Esophagus muscularis mucosa (tissue), 3 donors: ENCODE results near the gene TMEM225B.

ENCODE experiments used
- CTCF ChIP-seq, 3 experiments: fragments of 200-600 bp in 2 of 3; fragments of 450-650 bp in 1 of 3; sonication (generic) in 2 of 3; IDR thresholded peaks; one replicate each; pipeline ENCODE4 v1.5.1; 2017 to 2019; ENCODE audit warnings: antibody characterized with exemption in 3 of 3, mild to moderate bottlenecking in 2 of 3, moderate library complexity in 1 of 3
- POLR2A ChIP-seq: fragments of 450-650 bp; IDR thresholded peaks from one replicate; pipeline ENCODE4 v1.6.1; 2017; ENCODE audit warnings: antibody characterized with exemption, moderate library complexity, mild to moderate bottlenecking, low read depth
- POLR2AphosphoS5 ChIP-seq, 2 donors: sonication (generic); formaldehyde crosslinking; IDR thresholded peaks; one replicate each; pipeline ENCODE4 v1.6.1; 2017; ENCODE audit warnings: antibody characterized with exemption in 2 of 2

DNA sequence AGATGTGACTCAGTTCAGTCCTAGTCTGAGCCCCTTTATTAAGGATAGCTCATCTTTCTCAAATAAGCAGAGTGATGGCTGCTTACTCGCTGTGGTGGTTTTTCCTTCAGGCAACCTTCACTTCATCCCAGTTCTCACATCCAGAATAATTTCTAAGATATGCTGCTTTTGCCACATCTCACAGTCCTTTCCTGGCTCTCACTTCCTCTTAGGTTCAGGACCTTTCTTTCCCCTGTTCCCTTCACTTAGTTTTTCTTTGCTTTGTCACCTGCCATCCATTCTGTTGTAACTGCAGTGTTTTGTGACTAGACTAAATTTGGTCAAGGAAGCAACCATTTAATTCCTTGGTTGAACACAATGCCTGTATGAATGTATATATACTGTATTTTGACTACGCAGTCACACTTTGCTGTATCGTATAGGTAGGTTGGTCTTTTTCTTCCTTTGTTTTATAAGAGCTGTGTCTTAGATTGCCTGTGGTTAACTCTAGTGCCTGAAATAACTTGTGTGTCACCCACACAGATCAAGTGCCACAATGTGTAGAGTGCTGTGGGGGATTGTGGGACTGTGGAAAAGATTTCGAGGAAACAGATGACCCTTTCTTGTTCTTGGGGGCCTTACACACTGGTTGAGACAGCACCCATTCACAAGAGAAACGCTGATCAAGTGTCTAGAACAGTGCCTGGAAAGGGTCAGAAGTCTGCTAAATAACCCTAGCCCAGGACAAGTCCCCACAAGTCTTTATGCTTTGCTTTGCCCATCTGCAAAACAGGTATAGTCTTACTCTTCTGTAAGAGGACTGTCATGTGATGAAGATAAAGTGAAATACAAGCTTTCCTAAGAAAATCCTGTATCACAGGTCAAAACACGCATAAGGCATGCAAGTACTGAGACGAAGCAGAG lies 37.0 kb upstream of the TMEM225B start:
- TF ChIP-seq CTCF (IDR thresholded peaks at IDR 0.05) = no peak
- no peak for TF ChIP-seq POLR2AphosphoS5 (IDR thresholded peaks at IDR 0.05)
- TF ChIP-seq POLR2A = no peak
